IPS DF 4.7 (cell line): Measurements from ENCODE around the gene PANX1.
"Not testable (repeated sequence)": the region's sequence is repeated elsewhere in the genome, so short reads cannot be mapped to it uniquely, and the experiment has no call there.

Experiments used
- DNase-seq: peaks from one replicate; pipeline ENCODE4 v3.0.0-alpha.2; 2013; ENCODE audit warnings: low spot score; ENCODE audit errors: extremely low read depth

The PANX1 gene

DNA sequence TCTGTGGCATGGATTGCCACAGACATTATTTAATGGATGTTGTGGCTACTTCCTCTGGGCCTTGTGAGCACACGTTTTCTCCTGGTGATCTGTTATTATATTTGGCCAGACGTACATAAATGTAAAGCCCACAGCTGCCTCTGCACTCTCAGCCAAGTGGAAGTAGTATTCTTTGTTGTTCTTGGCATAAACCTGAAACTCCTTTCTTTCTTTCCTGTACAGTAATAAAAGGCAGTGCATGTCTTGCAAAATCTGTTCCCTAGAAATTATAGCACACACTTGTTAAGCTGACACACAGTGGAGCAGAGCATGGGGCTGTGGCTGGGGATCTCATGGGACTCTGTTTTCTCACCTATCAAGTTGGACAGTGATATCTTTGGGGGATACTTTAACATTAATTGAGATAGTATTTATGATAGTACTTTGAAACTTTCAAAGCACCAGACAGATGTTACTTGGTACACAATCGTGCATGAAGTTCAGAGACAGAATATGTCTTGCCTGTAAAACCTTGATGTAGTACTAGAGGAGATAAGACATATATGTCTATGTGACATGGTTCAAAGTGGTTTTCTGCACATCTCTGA, 20.9 kb downstream of the PANX1 start:
- DNase-seq = no peak

DNA sequence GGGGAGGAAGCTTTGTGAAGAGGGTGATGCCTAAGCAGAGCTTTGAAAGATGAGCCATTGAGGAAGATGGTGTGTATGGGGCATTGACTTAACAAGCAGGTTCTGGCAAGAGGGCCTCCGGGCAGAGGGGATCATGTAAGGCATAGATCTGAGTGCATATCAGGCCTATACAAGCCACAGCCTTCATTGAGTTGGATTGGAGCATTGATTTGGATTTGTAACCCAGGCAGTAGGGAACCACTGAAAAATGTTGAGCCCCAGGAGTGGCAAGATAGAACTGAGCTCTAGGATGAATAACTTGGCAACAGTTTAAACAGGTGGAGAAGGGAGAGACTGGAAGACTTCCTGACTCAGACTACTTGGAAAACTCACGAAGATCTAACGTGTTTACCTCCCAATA, 21.4 kb downstream of the PANX1 start:
- DNase-seq = no peak

DNA sequence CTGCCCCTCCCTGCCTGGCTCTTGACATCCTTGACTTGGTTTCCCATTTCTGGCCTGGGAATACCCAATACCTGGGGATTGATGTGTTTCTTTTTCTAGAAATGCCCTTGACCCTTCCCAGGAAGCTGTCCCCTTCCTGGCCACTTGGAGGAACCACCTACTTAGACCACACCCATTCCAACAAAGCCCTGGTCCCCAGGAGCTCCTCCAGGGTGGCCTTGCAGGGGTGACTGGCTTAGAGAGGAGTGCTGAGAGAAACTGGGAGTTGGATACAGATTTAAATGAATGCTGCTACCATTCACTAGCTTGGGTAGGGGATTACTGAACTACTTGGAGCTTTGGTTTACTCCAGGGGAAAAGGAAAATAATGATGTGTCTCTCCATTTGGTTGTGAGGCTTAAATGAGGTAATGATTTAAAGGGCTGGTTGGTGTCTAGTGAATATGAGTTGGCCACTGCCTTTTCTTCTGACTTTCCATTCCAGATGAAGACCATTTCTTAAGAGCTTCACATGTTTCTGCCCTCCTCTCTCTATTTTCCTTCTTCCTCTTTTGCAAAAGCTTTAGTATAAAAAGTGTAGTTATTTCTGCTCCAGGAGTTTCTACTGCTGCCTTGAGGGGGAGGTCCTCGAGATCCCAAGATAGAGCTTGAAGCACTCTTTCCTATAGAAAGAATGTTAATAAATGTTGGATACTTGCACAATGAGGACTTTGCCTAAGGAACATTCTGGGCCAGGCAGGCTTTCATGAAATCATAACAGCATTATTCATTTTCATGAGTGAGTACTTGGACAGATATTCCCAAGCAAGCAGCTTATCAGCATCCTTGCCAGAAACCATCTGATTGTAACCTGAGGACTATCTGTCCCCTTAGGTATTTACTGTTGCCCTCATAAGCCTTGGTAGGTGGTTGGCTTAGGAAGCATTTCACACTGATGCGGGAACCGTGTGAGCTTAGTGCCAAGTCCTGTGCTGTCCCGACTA, 22.4 kb downstream of the PANX1 start:
- DNase-seq = no peak

DNA sequence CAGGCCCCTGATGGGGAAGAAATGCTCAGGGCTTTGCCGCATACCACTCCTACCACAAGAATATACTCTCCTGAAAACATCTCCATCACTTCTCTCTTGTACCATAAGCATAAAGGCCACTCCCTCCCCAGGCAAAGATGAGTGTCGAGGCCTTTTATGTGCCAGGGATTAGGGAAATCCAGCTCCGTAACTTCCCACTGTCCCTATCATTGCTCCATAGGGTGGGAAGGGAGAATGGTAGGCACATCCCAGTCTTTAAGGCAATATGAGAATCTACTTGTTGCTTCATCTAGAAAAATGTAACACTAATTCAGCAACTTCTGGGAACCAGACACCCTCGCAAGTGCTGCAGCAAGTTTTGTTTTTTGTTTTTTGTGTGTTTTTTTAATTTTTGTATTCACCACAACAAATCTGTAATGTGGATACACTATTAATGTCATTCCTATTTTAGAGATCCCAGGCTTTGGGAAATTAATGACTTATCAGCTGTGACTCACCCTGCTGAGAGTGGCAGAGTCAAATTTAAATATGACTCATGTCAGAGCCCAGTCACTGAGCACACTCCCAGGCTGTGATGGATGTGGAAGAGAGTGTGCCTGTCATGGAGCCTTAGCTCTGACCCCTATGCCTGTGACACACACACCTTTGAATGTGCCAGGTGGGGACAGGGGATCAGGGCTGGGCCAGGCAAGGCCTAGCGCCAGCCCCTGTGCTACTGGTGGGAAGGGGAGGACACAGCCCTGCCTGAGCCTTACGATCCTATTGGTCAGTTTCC, 23.4 kb downstream of the PANX1 start:
- DNase-seq = no peak

DNA sequence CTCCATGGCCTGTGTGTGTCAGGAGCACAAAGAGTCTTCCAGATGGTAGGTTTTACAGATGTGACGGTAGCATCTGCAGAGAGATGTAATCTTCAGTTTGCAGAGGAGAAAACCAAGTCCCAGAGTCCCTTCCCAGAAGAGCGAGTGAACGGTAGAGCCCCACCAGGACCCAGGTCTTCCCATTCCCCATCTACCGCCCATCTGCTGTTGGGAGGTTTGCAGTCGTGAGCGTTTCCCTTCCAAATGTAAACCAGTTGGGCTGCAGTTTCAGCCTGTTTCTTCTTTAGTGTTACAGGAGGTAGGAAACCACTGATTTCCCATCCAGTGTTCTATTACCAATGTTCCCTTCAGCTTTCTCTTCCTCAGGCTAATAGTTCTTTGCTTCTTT, 24.0 kb downstream of the PANX1 start:
- no peak for DNase-seq

DNA sequence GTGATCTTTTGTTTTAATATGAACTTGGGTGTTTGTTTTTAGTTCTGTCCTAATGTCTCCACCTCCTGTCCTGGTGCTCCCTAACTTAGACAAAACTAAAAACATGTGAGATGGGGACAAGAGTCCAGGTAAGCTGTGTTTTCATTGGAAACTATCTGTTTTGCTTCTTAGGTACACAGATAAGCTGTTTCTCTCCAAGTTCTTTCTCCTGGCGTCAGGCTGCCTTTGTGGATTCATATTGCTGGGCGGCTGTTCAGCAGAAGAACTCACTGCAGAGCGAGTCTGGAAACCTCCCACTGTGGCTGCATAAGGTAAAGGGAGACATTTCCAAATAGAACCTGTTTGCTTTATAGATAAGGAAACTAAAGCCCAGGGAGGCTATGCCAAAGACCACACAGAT, 24.7 kb downstream of the PANX1 start:
- no peak for DNase-seq

DNA sequence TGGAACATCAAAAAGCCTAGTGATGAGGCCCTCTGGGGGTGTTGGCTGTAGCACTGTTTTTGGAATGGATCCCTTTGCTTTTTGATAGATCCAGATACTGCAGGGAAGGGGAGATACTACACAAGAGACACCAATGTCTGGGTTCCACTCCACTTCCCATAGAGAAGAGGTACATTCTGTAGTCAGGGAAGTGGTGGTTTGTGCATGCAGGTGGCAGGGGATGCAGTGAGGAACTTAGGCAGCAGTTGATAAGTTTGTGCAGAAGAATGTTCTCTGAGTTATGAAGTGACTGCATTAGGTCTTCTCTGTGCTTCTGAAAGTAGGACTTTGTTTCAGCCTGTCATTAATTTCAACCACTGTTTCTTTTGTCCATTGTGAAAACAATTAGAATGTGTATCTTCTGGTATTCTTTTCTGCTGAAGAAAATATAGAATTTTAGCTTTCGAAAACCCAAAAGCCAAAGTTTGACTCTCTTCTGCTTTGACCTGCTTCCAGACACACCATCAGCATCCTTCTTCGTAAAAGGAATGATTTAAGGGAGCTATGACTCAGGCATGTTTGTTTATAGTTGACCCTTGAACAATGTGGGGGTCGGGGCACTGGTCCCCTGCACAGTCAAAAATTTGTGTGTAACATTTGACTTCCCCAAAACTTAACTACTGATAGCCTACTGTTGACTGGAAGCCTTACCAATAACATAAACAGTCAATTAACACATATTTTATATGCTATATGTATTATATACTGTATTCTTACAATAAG, 25.6 kb downstream of the PANX1 start:
- DNase-seq = no peak

DNA sequence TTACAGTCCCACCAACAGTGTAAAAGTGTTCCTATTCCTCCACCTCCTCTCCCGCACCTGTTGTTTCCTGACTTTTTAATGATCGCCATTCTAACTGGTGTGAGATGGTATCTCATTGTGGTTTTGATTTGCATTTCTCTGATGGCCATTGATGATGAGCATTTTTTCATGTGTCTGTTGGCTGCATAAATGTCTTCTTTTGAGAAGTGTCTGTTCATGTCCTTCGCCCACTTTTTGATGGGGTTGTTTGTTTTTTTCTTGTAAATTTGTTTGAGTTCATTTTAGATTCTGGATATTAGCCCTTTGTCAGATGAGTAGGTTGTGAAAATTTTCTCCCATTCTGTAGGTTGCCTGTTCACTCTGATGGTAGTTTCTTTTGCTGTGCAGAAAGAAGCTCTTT, 28.7 kb downstream of the PANX1 start:
- not testable (repeated sequence) for DNase-seq

DNA sequence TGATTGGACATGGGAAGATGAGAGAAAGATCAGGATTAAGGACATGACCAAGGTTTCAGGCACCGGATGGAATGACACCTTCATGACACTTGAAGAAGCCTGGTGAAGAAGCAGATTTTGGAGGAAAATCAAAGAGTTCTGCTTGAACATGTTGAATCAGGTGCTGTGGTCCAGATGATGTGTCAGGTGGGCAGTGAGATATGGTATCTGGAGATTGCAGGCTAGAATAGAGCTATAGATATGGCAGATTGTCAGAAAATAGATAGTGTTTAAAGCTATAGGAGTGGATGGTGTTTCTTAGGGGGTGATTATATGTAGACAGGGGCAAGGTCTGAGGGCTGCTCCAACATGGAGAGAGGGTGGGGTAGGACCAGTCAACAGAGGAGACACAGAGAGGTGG, 40.2 kb downstream of the PANX1 start:
- no peak for DNase-seq

DNA sequence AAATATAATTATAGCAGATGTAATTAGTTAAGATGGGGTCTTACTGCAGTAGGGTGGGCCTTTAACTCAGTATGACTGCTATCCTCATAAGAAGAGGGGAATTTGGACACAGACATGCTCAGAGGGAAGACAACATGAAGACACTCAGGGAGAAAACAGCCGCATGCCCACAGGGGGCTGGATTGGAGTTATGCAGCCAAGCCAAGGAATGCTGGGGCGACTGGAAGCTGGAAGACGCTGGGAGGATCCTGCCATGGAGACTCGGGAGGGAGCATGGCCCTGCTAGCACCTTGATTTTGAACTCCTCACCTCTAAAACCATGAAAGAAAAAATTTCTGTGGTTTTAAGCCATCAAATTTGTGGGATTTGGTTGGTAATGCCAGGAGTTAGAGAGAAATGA, 40.9 kb downstream of the PANX1 start:
- no peak for DNase-seq

DNA sequence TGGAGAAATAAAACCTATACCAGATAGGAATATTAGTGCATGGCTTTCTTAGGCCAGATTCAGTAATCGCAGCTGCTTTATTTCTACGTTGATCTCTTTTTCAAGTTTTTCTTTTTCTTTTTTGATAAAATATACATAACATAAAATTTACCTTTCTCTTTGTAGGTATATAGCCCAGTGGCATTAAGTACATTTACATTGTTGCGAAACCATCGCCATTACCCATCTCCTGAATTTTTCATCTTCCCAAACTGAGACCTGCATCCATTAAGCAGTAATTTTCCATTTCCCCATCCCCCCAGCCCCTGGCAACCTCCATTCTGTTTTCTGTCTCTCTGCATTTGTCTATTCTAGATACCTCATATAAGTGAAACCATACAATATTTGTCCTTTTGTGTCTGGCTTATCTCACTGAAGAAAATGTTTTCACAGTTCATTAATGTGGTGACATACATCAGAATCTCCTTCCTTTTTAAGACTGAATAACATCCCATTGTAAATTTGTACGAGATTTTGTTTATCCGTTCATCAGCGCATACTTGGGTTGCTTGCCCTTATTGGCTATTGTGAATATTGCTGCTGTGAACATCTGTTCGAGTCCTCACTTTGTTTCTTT, 41.4 kb downstream of the PANX1 start:
- DNase-seq = no peak

DNA sequence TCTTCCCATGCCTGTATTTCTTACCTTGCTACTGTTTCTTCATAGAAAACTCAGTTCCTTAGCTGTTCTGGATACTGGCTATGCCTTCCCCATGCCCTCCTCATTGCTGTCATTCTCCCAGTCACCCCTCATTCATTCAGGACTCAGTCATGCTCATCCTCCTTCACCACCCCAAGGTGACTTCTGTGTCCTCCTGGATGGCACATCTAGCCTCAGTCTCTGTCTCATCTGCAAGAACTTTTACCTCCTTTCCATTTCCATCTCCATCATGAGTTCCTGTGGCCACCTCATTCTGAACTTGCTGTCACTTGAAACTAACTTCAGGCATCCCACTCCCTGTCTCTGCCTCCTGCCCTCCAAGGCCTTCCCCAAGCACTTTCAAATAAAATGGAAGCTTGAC, 42.3 kb downstream of the PANX1 start:
- no peak for DNase-seq

DNA sequence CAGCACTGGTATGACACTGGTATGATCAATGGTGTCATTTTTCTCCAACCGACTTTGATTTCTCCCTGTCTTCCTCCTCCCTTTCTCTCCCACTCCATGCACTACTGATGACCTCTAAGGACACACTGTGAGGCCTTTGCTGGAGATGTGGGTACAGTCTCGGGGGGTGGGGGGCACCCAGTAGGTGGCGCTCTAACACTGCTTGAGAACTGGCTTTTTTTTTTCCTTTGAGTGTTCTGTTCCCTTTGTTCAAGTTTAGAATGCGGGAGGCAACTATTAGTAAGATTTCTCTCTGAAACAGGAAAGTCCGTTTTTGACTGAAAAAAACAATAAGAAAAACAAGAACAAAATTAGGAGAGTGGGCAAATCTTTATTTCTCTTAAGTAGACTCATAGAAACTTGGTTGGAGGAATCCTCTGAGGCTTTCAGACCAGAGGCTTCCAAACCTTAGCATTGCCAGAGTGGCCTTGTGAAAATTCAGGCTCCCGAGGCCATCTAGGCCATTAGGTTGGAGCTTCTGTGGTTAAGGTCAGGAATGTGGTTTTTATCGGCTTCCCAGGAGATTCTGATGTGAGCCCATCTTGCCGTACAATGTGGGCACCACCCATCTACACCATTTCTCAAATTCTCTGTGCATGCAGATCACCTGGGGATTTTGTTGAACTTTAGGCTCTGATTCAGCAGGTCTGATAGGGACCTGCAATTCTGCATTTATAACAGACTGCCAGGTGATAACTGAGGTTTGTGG, 43.2 kb downstream of the PANX1 start:
- no peak for DNase-seq

DNA sequence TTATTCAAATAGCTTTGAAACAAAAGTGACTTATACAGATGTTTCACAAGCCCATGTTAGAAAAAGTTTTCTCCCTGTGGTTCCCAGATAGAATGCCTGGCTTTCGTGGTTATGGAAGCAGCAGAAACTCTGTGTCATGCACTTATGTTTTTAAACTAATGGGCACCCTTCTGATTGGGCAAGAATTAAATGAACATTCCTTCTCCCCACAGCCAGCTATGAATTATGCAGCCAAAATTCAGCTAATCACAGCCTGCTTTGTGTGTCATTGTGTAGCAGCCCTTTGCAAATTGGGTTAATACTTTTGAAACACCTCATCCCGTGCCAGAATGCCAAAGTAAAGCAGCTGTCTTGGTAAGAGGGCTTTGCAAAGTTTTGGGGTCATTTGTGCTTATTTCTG, 46.9 kb downstream of the PANX1 start:
- DNase-seq = no peak

DNA sequence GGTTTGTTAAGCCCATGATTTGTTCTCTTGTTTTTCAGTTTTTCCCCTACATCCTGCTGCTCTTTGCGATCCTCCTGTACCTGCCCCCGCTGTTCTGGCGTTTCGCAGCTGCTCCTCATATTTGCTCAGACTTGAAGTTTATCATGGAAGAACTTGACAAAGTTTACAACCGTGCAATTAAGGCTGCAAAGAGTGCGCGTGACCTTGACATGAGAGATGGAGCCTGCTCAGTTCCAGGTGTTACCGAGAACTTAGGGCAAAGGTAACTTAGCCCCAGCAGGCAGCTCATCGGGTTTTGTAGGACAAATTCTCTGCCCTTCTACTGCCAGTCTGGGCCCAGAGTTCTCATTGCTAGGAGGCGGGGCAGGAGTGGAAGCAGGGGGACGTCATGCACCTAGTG, 49.7 kb downstream of the PANX1 start:
- no peak for DNase-seq

DNA sequence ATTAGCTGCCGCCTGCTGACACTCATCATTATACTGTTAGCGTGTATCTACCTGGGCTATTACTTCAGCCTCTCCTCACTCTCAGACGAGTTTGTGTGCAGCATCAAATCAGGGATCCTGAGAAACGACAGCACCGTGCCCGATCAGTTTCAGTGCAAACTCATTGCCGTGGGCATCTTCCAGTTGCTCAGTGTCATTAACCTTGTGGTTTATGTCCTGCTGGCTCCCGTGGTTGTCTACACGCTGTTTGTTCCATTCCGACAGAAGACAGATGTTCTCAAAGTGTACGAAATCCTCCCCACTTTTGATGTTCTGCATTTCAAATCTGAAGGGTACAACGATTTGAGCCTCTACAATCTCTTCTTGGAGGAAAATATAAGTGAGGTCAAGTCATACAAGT, 51.1 kb downstream of the PANX1 start:
- DNase-seq = no peak

DNA sequence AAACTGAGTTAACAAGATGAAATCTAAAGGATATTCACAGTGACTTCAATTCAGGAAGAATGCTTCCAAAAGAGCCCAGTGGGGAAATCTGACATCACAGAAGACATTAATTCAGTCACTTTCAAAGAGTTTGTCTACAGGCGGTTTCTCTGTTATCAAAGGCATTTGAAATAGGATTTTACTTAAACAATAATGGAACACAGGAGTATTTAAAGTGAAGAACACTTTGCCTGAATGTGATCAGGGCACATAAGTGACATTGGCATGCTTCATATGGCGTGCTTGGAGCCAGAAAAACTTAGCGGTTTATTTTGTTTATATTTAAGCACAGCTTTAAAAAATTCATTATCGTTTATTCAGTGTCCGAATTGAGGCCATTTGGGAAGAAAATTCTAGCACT, 52.9 kb downstream of the PANX1 start:
- no peak for DNase-seq

DNA sequence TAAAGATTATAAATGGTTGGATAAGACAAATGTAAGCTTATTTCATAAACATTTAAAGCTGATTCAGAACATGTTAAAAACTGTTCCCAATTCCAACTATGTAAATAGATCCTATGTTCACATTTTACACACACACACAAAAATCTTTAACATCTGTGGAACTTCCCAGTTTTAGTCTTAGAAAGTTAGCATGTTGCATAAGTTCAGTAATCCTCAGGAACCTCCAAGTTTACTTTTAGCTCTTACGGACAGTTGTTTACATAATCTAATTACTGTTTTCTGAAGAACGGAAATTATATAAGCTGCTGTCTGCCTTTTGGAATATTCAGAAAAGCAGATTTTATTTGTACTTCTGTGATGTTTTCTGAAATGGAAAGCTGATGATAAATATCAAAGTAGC, 53.3 kb downstream of the PANX1 start:
- no peak for DNase-seq

DNA sequence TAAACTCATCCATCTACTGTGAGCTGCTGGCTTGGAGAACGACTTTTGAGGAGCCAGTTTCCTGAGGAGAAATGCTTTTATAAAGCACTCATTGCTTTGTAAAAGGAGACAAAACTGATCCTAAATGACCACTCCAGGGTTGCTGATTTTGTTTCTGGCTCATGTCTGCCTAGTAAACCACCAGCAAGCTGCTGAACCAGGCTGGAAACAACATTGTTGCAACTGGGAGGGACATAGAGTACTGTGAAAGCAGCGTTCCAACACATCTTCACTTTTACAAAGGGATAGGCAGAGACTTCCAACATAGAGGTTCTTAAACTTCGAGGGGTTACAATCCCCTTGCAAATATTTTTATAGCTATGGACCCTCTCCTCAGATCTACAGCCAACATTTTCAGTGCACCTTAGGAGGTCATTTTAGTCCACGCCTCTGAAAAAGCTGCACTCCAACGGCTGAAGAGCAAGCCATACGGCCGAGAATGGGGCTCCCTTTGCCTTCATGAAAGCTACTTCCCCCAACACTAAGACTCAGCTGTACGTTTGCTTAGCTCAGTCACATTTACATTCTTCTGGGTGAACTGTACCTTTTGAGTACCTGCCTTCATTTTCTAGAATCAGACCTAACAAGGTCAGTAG, 54.7 kb downstream of the PANX1 start:
- DNase-seq = no peak

DNA sequence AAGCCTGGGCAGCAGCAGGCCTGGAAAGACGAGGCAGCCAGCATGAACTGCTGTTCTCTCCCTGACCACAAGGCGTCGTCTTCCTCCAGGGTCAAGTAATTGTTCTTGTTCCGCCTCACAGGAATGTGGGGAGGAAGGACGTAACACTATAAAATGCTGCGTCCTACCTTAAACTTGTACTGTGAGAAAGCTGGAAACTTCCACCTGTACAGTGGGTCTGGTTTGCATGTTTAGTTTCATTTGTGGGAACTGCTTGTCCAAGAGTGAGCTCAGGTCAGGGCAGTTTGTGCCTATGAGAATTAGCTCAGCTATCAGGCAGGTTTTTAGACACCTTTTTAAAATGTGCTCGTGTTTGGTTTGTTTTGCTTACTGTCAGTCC, 55.2 kb downstream of the PANX1 start:
- DNase-seq = peak; percentile 44
